GM21423 (cell line): Measurements from ENCODE around the gene ASPDH.
"Not testable (repeated sequence)": the region's sequence is repeated elsewhere in the genome, so short reads cannot be mapped to it uniquely, and the experiment has no call there.

Experiments
- ATAC-seq: cut with Tn5 transposase; IDR thresholded peaks from one replicate; pipeline ENCODE4 v1.9.1; 2021; ENCODE audit warnings: mild to moderate bottlenecking, moderate library complexity; ENCODE audit not compliant: unreplicated experiment

Gene ASPDH

GRCh38 chr19:50480281-50481111 is 33.2 kb downstream of the ASPDH start:
- ATAC-seq: no peak

GRCh38 chr19:50479761-50480251 is 33.9 kb downstream of the ASPDH start:
- no peak for ATAC-seq

- ATAC-seq: no peak
Measured at GRCh38 chr19:50478901-50479715, 34.6 kb downstream of the ASPDH start.

- no peak for ATAC-seq
Measured at GRCh38 chr19:50477751-50478515, 35.8 kb downstream of the ASPDH start.

- no peak for ATAC-seq
Measured at GRCh38 chr19:50476907-50477238, 36.8 kb downstream of the ASPDH start.

GRCh38 chr19:50476224-50476906 is 37.3 kb downstream of the ASPDH start, which contains the start of the genes EMC10 and GARIN5A:
EMC10 (plus strand) TSS chr19:50476507; CDS start chr19:50476545, 38 bp downstream.
GARIN5A (minus strand) TSS chr19:50476848; CDS start chr19:50476388, 460 bp downstream.
- ATAC-seq: peak; percentile 88

- ATAC-seq: no peak
Measured at GRCh38 chr19:50475736-50476223, 37.9 kb downstream of the ASPDH start.

GRCh38 chr19:50475101-50475568 is 38.6 kb downstream of the ASPDH start:
- ATAC-seq: no peak

- ATAC-seq: not testable (repeated sequence)
Measured at GRCh38 chr19:50473336-50473735, 40.4 kb downstream of the ASPDH start.

GRCh38 chr19:50468818-50469217 is 44.9 kb downstream of the ASPDH start:
- no peak for ATAC-seq

- ATAC-seq: no peak
Measured at GRCh38 chr19:50467566-50467965, 46.1 kb downstream of the ASPDH start.

GRCh38 chr19:50466706-50467039 is 47.0 kb downstream of the ASPDH start:
- no peak for ATAC-seq

GRCh38 chr19:50465986-50466705 is 47.6 kb downstream of the ASPDH start:
- no peak for ATAC-seq

GRCh38 chr19:50465000-50465399 is 48.7 kb downstream of the ASPDH start:
- ATAC-seq: no peak

GRCh38 chr19:50464348-50464747 is 49.4 kb downstream of the ASPDH start:
- no peak for ATAC-seq

GRCh38 chr19:50462970-50463369 is 50.7 kb downstream of the ASPDH start:
- no peak for ATAC-seq
